DND-41 (cell line): ENCODE data around the gene INPP5J.

Experiments used
- ATAC-seq: fragments of 200-7000 bp; cut with Tn5 transposase; 3 replicates; pipeline ENCODE4 v1.9.1; 2021; ENCODE audit warnings: low read depth; ENCODE audit not compliant: insufficient read depth
- DNase-seq: peaks from one replicate; pipeline ENCODE4 v3.0.0-alpha.2; 2020
- H2AFZ ChIP-seq: 2 replicates; pipeline ENCODE4 v1.6.0; 2012; ENCODE audit warnings: low read depth, low read length
- H3K27ac ChIP-seq: 2 replicates; pipeline ENCODE4 v1.5.1; 2012; ENCODE audit warnings: low read length, inconsistent platforms
- H3K27me3 ChIP-seq: fragments of 200-600 bp; sonication (generic); 2 replicates; pipeline ENCODE4 v1.6.0; 2012; ENCODE audit warnings: low read length, mild to moderate bottlenecking, inconsistent platforms; ENCODE audit not compliant: insufficient read depth, poor library complexity
- H3K36me3 ChIP-seq: 2 replicates; pipeline ENCODE4 v1.5.1; 2012; ENCODE audit warnings: low read length, inconsistent platforms; ENCODE audit not compliant: insufficient read depth
- H3K4me1 ChIP-seq: 2 replicates; pipeline ENCODE4 v1.5.1; 2012; ENCODE audit warnings: mild to moderate bottlenecking, low read length; ENCODE audit not compliant: insufficient read depth
- H3K4me2 ChIP-seq: 2 replicates; pipeline ENCODE4 v1.6.0; 2012; ENCODE audit warnings: mild to moderate bottlenecking, moderate library complexity, low read length, inconsistent platforms; ENCODE audit not compliant: insufficient read depth
- H3K4me3 ChIP-seq, 2 experiments: fragments of 200-600 bp in 1 of 2; shearing (Covaris generic) in 1 of 2; 2 replicates each; pipeline ENCODE4 v1.5.1; 2012 to 2016; ENCODE audit warnings: inconsistent platforms in 2 of 2, low read length in 2 of 2, mild to moderate bottlenecking in 2 of 2, low read depth in 1 of 2, moderate library complexity in 1 of 2
- H3K79me2 ChIP-seq: 2 replicates; pipeline ENCODE4 v1.6.0; 2012; ENCODE audit warnings: low read length, inconsistent platforms; ENCODE audit not compliant: insufficient read depth
- H3K9ac ChIP-seq: 2 replicates; pipeline ENCODE4 v1.6.0; 2012; ENCODE audit warnings: low read depth, mild to moderate bottlenecking, inconsistent platforms, low read length, moderate library complexity
- H3K9me3 ChIP-seq: 2 replicates; pipeline ENCODE4 v1.5.1; 2012; ENCODE audit warnings: low read length, moderate library complexity, mild to moderate bottlenecking, inconsistent platforms; ENCODE audit not compliant: insufficient read depth, severe bottlenecking
- H4K20me1 ChIP-seq: 2 replicates; pipeline ENCODE4 v1.6.0; 2012; ENCODE audit warnings: low read length; ENCODE audit not compliant: insufficient read depth
- CTCF ChIP-seq: IDR thresholded peaks from 2 replicates; pipeline ENCODE4 v1.5.1; 2012; ENCODE audit warnings: borderline replicate concordance, low read length, moderate library complexity, mild to moderate bottlenecking; ENCODE audit not compliant: poor library complexity, severe bottlenecking; ENCODE audit errors: extremely low read depth
- EZH2 ChIP-seq: IDR thresholded peaks from 3 replicates; pipeline ENCODE4 v1.6.1; 2012; ENCODE audit warnings: borderline replicate concordance, low read depth, mild to moderate bottlenecking, moderate library complexity, low read length, inconsistent platforms; ENCODE audit not compliant: severe bottlenecking

Gene INPP5J

GRCh38 chr22:31080848-31081649 lies 41.7 kb upstream of the INPP5J start, which contains the start of gene SMTN:
SMTN (plus strand) TSS chr22:31081318; CDS start chr22:31083259, 1,941 bp downstream.
- Histone ChIP-seq H3K4me3 (peak within 1 kb of the TSS; percentile 45 to 87), H3K4me2 (peak within 1 kb of the TSS; percentile 99), H3K9ac (peak within 1 kb of the TSS; percentile 68), H3K4me1 (peaks cover 51% of the 10 kb centered on the region), H2AFZ (peak within 1 kb of the TSS; percentile 98), H3K36me3 (peaks cover 6% of the 10 kb centered on the region; the same call in 1 of the 2 replicates), H3K79me2 (peaks cover 23% of the 10 kb centered on the region), H4K20me1 (no peaks in the 10 kb centered on the region; the same call in 1 of the 2 replicates), H3K9me3 (no peaks in the 10 kb centered on the region), H3K27ac (peak within 1 kb of the TSS; percentile 78), H3K27me3 (no peaks in the 10 kb centered on the region)
- TF ChIP-seq EZH2 (no peak), CTCF (peak; percentile 31)
- ATAC-seq (peak; percentile 71), DNase-seq (peak; percentile 94)

GRCh38 chr22:31081963-31082605 lies 40.7 kb upstream of the INPP5J start:
- Histone ChIP-seq H3K27ac (peak overlapping the region; percentile 78), H3K4me3 (peak overlapping the region; percentile 45 to 87), H2AFZ (peak overlapping the region; percentile 98), H3K79me2 (peaks cover 23% of the 10 kb centered on the region), H3K27me3 (no peaks in the 10 kb centered on the region), H3K9me3 (no peaks in the 10 kb centered on the region), H4K20me1 (no peaks in the 10 kb centered on the region; the same call in 1 of the 2 replicates), H3K36me3 (peaks cover 6% of the 10 kb centered on the region; the same call in 1 of the 2 replicates), H3K4me1 (peaks cover 51% of the 10 kb centered on the region), H3K9ac (peak overlapping the region; percentile 68), H3K4me2 (peak overlapping the region; percentile 99)
- ATAC-seq (no peak), DNase-seq (no peak)
- TF ChIP-seq EZH2 (no peak), CTCF (no peak)

GRCh38 chr22:31082606-31083376 lies 40.0 kb upstream of the INPP5J start:
- H3K79me2 ChIP-seq = peaks cover 23% of the 10 kb centered on the region
- no peak overlapping the region for H2AFZ ChIP-seq
- no peaks in the 10 kb centered on the region for H3K27me3 ChIP-seq
- H3K36me3 ChIP-seq = peaks cover 10% of the 10 kb centered on the region
- ATAC-seq (no peak; the same call in 2 of the 3 replicates), DNase-seq (peak; percentile 78)
- no peaks in the 10 kb centered on the region; the same call in 1 of the 2 replicates for H4K20me1 ChIP-seq
- peaks cover 51% of the 10 kb centered on the region for H3K4me1 ChIP-seq
- H3K9ac ChIP-seq = peak overlapping the region; percentile 92
- H3K4me3 ChIP-seq = peak overlapping the region in 1 of 2 experiments; percentile 87; a peak in 2 of 4 replicates
- no peaks in the 10 kb centered on the region for H3K9me3 ChIP-seq
- H3K4me2 ChIP-seq = peak overlapping the region; percentile 99
- no peak overlapping the region for H3K27ac ChIP-seq
- TF ChIP-seq EZH2 (no peak), CTCF (peak; percentile 68)
